Stimulated activated CD4-positive, alpha-beta T cell treated with anti-CD3 and anti-CD28 coated beads, Interleukin-4, amount 100 ng/mL, for 24 hours (primary cell): Measurements from ENCODE around the gene LYSMD1.
"Not testable (repeated sequence)": the region's sequence is repeated elsewhere in the genome, so short reads cannot be mapped to it uniquely, and the experiment has no call there.

Source experiments
- DNase-seq: peaks from one replicate; pipeline ENCODE4 v3.0.0-alpha.2; 2020

LYSMD1 gene, protein sequence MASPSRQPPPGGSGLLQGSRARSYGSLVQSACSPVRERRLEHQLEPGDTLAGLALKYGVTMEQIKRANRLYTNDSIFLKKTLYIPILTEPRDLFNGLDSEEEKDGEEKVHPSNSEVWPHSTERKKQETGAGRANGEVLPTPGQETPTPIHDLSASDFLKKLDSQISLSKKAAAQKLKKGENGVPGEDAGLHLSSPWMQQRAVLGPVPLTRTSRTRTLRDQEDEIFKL

DNA sequence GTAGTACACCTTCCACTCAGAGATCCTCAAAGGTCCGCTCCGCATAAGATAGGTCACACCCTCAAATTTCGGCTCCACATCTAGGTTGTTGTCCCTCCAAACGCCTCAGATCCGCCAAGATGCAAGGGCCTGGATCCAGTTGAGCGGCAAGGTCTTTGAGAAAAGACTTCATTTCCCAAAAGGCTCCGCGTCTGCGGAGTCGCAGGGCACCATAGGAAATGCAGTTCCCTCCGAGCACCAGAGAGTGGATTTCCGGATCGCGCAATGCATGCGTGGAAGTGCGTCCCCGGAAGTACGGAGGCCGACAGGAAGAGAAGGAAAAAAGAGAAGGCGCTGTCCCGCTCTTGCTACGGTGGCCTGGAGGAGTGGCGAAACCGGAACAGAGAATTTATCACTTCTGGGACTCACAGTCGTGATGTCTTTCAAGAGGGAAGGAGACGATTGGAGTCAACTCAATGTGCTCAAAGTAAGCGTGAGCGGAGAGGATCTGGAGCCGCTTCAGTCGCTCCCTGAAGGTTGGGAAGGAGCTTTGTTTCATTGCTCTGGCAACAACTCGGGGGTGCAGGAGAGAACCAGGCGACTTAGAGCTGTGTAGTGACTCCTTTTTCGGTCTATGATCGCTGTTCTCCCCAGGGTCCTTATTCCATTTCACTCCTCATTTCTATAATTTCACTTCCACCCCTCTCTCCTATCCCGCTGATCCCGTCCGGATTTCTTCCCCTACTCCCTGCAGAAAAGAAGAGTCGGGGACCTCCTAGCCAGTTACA is at the start of gene LYSMD1, which contains the start of gene SCNM1:
Gene LYSMD1, minus strand, starts transcription at position 165 of the 767 bp plus-strand sequence. CDS start 644 bp downstream, outside the sequence.
Gene SCNM1, plus strand, starts transcription at position 407 of the 767 bp plus-strand sequence. Its CDS starts 9 bp downstream, at position 416.
- peak; percentile 97 for DNase-seq

DNA sequence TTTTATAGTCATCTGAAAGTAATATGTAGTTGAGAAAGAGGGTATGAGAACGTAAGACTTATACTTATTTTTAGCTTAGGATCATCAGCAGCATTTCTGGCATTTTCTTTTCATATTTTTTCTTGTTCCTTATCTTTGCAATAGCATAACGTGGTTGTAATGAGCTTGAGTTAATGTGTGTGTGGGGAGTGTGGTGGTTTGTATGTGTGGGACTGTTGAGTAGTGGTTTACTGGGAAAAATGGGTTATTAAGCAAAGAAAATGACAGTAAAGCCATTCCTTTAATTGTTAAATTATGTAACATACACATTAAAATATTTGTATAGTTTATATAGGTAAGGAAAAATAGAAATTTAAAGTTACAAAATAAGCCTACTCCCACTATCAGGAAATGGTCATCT is 47.9 kb upstream of the LYSMD1 start:
- no peak for DNase-seq

DNA sequence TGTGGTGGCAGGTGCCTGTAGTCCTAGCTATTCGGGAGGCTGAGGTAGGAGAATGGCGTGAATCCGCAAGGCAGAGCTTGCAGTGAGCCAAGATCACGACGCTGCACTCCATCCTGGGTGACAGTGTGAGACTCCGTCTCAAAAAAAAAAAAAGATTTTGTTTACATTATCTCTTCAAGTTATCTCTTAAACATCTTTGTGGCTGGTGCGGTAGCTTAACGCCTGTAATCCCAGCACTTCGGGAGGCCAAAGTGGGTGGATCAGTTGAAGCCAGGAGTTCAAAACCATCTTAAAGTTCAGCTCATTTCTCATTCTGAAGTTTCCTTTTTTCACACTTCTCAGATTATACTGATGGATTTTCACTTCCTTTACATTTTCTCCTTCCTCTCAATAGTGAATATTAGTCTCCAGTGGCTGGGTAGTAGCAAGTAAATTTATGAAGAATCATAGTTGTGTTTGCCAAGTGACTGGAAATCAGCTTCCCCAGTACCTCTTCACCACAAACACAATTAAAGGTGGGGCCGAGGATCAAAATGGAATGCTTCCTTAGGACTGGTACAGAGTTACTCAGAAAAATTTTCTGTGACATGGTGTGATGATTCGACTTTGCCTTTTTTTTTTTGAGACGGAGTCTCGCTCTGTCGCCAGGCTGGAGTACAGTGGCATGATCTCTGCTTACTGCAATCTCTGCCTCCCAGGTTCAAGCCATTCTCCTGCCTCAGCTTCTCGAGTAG is 46.4 kb upstream of the LYSMD1 start:
- DNase-seq: no peak

DNA sequence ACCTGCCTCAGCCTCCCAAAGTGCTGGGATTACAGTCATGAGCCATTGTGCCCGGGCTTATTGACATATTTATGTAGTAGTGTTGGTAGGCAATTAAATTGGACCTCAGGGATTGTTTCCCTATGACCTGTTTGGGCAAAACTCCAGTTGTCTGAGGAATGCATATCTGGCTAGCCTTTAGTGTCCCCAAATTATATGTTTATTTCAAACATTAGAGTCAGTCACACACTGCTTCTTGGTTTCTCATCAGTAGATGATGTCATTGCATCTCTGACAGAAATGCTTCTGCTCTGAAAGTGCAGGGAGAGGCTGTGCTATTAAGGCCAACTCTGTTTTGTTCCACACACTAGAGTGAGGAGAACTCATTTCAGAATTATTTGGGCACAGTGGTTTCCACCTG is 45.1 kb upstream of the LYSMD1 start:
- no peak for DNase-seq

DNA sequence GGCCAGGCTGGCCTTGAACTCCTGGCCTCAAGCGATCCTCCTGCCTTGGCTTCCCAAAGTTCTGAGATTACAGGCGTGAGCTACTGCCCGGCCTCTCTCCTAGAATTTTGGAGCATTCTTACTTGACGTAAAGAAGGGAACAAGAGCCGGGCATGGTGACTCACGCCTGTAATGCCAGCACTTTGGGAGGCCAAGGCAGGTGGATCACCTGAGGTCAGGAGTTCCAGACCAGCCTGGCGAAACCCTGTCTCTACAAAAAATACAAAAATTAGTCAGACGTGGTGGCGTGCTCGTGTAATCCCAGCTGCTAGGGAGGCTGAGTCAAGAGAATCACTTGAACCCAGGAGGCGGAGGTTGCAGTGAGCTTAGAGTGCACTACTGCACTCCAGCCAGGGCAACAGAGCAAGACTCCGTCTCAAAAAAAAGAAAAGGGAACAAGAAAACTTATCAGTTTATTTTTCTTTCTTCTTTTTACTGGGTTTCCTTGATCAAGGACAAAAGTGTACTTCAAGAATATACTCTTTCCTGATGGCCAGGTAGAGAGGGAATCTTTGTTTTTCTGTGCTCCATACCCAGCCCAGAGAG is 39.8 kb upstream of the LYSMD1 start:
- DNase-seq: not testable (repeated sequence)

DNA sequence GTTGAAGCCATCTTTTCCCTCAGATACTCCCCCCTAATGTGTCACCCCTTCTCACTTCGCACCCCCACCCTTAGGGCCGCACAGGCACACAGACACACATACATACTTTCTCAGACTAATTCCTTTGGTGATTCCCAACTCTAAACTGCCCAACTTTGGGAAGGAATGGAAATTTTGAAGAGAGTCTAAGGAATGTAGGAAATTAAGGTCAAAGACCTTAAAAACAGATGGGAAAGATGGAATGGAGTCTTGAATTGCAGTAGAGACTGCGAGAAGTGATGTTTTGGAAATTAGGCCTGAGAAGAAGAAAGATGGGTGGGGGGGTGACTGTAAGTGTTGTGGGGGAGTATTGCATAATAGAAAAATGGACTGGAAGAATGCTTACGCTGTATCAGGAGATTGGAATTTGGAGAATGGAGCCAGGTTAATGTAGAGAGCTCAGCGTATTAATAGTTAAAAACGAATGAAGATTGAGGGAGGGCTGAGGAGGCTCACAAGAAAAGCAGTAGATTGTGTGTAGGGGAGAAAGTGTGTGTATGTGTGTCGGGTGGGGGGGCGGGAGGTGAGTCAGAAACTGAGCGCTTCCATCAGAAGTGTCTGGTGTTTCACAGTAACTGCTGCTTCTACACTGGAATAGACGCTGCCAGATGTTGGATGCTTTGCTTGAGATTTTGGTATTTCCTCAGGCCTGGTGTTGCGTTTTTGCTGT is 34.3 kb upstream of the LYSMD1 start:
- DNase-seq: peak; percentile 28

DNA sequence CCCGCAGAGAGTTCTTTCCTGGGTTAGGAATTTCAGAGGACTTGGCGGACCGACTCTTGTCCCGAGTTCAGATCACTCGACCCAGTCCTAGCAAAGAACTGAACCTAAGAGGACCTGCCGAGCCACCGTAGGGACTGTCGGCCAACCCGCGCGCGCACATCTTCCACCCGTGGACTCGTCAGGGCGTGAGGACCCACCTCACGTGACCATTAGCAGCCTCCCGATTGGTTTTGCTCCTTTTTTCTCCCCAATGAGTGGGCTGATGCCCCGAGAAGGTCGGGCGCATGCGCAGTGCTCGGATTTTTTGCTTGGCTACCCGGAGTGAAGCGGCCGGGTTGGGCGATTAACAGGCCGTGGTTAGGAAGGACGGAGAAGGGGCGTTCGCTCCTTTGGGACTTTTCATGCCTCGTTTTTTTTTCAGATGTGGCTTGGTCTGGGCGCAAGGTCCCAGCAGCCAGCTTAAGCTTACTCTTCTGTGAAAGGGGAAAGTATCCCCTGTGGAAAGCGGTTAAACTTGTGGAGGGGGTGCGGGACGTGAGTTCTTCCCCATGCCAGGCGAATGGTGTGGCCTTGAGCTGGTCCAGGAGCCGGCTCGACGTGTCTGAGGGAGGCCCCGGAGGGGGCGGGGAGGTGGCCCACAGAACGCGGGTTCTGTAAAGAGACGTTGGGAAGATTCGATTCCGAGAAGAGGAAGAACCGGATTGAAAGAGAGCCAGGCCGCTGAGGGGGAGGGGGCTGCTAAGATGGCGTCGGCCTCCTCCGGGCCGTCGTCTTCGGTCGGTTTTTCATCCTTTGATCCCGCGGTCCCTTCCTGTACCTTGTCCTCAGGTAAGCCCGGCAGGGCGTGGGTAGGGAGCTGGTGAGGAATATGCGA is 32.8 kb upstream of the LYSMD1 start, which contains the start of gene PIP5K1A:
Gene PIP5K1A, plus strand, starts transcription at position 299 of the 874 bp plus-strand sequence. Its CDS starts 445 bp downstream, at position 744.
- DNase-seq: peak; percentile 99

DNA sequence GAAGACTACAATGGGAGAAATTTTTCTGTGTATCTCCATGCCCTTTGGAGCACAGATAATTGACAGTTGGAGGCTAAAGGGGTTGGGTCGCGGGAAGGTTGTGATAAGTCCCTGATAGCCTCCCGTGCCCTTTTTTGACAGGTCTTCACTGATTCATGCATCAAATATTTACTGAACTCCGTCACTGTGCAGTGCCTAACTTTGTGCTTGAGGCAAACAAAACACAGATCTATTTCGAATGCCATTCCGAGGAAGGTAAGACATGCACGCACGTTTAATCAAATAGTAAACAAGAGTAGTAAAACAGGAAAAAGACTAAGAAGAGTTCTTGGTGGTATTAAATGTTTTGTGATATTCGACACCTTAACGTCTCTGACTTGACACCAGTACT is 32.2 kb upstream of the LYSMD1 start:
- DNase-seq: no peak

DNA sequence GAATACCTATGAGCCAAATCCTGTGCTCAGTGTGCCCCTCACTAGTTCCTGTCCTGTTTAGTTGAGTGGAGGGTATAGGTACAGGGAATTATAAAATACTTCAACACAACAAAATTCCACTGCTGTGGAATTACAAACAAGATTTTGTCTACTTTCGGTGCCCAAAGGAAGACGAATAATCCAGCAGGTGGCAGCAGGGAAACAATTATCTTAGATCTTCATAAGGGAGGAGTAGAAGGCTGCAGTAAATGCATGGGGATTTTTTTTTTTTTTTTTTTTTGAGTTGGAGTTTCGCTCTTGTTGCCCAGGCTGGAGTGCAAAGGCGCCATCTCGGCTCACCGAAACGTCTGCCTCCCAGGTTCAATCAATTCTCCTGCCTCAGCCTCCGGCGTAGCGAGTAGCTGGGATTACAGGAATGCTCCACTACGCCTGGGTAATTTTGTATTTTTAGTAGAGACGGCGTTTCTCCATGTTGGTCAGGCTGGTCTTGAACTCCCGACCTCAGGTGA is 30.6 kb upstream of the LYSMD1 start:
- DNase-seq: peak; percentile 65

DNA sequence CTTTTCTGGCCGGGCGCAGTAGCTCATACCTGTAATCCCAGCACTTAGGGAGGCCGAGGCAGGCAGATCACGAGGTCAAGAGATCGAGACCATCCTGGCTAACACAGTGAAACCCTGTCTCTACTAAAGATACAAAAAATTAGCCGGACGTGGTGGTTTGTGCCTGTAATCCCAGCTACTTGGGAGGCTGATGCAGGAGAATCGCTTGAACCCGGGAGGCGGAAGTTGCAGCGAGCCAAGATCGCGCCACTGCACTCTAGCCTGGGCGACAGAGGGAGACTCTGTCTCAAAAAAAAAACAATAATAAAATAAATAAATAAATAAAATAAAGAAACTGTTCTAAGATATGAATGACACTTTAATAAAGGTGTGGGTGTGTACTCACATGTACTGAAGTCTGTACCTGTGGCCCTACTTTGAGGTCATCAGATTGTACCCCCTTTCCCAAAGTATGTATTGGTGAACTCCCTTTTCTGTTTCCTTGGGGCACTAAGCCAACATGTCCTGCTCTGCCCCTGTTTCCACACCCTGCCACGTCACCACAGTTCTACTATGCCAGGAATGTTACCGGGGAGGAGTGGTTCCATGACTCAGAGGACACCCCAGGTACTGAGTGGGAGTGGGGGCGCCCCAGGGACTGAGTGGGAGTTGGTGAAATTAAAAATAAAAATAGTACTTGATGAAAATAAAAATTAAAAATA is 29.3 kb upstream of the LYSMD1 start:
- DNase-seq: peak; percentile 13

DNA sequence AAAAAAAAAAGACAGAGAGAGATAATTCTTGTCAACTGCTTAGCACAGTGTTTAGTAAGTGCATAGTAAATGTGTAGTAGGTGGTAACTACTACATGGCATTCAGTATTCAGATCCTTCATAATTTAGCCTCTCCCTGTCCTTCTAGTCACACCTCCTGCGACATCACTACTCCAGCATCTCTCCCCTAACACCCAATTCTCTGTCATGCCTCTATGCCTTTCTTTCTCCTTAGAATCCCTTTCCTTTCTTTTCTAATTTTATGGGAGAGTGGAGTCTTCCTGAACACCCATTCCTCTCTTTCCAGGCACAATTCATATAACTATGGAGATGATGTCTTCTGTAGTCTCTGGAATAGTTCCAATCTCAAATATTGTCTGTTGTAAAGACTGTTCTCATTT is 28.2 kb upstream of the LYSMD1 start:
- DNase-seq: no peak

DNA sequence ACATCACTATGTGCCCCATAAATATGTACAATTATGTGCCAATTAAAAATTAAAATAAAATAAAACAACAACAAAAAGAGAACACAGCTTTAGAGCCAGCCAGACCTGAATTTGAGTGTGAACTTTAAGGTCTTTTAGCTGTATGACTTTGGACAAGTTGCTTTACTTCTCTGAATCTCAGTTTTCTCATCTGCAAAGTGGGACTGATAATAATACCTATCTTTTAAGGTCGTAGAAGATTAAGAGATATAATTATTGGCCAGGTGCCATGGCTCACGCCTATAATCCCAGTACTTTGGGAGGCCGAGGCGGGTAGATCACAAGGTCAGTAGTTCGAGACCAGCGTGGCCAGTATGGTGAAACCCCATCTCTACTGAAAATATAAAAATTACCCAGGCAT is 27.6 kb upstream of the LYSMD1 start:
- no peak for DNase-seq

DNA sequence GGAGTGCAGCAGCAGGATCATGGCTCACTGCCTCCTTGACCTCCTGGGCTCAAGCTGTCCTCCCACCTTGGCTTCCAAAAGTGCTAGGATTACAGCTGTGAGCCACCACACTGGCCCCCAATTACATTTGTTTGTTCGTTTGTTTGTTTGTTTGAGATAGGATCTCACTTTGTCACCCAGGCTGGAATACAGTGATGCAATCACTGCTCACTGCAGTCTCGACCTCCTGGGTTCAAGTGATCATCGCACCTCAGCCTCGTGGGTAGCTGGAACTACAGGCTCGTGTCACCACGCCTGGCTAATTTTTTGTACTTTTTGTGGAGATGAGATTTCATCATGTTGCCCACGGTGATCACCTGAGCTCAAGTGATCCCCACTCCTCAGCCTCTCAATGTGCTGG is 26.3 kb upstream of the LYSMD1 start:
- no peak for DNase-seq

DNA sequence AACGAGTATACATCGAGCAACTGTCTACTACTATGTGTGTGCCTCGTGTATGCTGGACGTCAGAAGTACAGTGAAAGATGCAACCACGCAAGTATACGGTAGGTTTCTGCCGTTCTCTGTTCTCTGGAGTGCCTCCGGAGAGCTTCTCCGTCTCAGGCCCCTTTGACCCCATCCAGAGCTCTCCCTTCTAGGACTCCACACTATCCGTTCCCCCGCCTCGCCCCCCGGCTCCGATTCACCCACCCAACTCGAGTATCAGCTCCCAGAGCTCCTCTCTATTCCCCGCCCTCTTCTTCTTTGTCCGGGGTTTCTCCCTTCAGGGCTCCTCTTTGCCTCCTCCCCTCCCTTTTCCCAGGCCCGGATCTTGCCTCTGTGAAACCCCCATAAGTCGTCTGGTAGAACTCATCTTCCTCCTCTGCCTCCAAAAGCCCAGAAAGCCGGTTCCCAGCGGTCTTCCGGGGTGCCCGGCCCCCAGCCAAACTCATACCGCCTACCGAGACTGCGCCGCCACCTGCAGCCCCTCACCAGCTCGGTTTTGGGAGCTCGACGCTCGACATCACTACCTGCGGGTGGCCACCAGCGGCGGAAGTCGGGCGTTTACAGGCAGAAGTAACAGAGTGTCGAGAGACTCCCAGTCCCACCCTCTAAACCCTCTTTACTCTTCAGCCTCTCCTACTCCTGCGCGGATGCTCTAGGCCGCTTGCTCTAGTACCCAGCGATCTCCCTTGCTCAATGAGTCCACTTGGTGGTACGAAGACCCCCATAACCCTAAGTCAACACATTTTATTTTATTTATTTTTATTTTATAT is 24.1 kb upstream of the LYSMD1 start, which contains the start of gene VPS72:
Gene VPS72, minus strand, starts transcription at position 561 of the 809 bp plus-strand sequence. Its CDS starts 76 bp downstream, at position 485.
- peak; percentile 88 for DNase-seq

DNA sequence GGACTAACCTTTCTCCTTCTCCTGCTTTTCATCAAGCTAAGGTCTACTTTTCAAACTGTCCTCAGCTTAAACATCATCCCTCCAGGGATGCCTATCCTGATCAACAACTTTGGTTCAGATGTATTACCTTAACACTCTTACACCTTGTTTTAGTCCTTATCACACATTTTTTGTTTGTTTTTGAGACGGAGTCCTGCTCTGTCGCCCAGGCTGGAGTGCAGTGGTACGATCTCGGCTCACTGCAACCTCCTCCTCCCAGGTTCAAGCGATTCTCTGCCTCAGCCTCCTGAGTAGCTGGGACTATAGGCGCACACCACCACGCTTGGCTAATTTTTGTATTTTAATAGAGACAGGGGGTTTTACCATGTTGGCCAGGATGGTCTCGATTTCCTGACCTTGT is 23.0 kb upstream of the LYSMD1 start:
- not testable (repeated sequence) for DNase-seq

DNA sequence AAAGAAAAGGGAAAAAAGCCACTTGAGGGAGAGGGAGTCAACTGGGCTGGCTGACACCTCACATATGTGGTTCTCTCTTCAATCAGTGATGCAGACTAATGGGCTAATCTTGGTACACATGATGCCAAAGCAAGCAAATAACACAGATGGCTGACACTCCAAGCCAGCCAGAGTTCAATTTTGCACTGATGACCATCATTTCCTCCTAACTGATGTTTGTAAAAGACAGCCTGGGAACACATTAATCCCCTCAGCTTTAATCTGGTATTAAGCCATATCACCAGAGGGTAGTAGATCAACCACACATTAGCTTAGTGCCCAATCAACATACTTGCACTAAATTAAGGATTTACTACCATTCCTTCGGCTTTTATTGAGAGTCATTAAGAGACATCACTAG is 21.5 kb upstream of the LYSMD1 start:
- DNase-seq: no peak

DNA sequence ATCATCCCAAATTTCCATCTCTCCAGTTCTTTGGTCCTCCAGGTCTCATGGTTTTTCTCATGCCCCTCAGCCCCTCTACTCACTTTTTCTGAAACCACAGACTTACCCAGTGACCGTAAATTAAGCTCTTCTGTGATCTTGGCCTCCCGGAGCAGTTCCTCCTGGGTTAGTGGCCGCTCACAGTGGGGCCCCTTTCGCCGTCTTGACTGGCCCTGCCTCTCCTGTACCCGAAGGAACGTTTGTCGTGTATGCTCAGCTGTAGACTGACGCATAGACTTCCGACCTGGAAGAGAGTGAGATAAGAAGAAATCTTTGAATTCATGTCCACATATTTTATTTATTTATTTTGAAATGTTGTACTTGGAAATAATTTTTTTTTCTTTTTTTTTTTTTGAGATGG is 18.5 kb upstream of the LYSMD1 start:
- no peak for DNase-seq

DNA sequence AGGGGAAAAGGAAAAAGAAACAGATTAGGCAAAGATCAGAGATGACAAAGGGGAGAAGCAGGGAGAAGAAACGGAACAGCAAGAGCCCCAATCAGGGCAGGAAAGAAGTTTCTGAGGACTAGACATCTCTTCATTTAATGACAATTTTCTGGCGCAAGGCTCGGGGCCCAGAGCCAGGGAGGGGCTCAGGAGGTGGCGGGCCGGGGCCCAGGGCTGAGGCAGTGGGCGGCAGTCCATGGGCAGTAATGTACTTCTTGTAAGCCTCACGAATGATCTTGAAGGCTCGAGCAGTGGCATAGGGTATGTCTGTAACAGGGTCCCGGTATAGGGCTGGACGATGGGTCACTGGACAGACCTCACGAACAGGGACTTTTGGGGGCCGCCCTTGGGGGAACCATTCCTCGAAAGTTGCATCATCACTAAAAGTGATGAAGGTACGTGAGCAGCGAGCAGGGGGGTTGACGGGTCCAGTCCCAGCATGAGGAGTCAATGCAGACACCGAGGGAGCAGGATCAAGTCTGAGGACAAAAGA is 10.9 kb upstream of the LYSMD1 start:
- no peak for DNase-seq

DNA sequence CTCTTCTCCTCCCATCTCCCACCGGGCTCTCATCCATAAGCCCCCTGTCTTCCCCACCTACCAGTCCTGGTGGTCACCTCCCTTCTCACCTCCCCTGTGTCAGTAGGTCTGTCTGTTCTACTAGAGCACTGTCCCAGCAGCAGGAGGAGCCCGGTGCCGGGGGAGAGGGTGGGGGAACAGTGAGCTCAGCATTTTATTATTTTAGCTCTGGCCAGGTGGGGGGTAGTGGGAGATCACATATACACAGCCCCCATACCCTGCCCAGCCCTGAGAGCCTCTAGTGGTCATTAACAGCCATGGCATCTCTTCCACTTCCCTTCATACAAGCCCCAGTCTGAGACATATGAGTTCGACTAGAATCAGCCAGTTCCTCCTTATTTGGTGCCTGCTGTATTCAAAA is 10.2 kb upstream of the LYSMD1 start, which contains the start of gene TMOD4:
Gene TMOD4, minus strand, starts transcription at position 119 of the 400 bp plus-strand sequence. CDS start 1,106 bp downstream, outside the sequence.
- no peak for DNase-seq
